HepG2 (cell line): ENCODE data around the gene HNRNPR. TPM values are rescaled to one million over a fixed set of nuclear protein-coding genes. Genes with fewer than 3 reads are reported as not detected.
"Not testable (repeated sequence)": the region's sequence is repeated elsewhere in the genome, so short reads cannot be mapped to it uniquely, and the experiment has no call there.

Experiments used
- ATAC-seq: fragments of 200-7000 bp; cut with Tn5 transposase; 3 replicates; pipeline ENCODE4 v1.9.1; 2020; ENCODE audit warnings: mild to moderate bottlenecking, moderate library complexity
- BruUV-seq: library from RNA; stranded (reverse); fragments of 400-500 nt; replicated peaks from 2 replicates; lab custom pipeline; 2021; lab: Mats Ljungman, UMichigan
- CTCF ChIA-PET: fragments of 300-600 bp; formaldehyde crosslinking; extraction: SDS; loops from one replicate; lab custom pipeline; 2021; ENCODE audit warnings: low total read pairs, inconsistent platforms, low intra/inter-chr PET ratio; lab: Yijun Ruan, JAX
- POLR2A ChIA-PET: fragments of 350-600 bp; sonication (Branson Sonifier 250); formaldehyde crosslinking; loops from one replicate; lab custom pipeline; 2020; ENCODE audit warnings: antibody characterized with exemption, inconsistent platforms; lab: Yijun Ruan, JAX
- DNase-seq: peaks from one replicate; pipeline ENCODE4 v3.0.0-alpha.2; 2015; ENCODE audit warnings: low spot score
- FAIRE-seq: peaks from 3 replicates; lab custom pipeline; 2011; peaks lifted over from hg19 to GRCh38; lab: Jason Lieb, UNC
- H2AFZ ChIP-seq: one replicate; pipeline ENCODE4 v1.6.1; 2011; ENCODE audit warnings: low read length, inconsistent platforms
- H3K27ac ChIP-seq: fragments of 300-600 bp; 3 replicates; pipeline ENCODE4 v1.8.0; 2011; ENCODE audit warnings: mixed run types, mild to moderate bottlenecking, mixed read lengths, low read length, inconsistent platforms; ENCODE audit not compliant: insufficient read depth; ENCODE audit errors: extremely low read length
- H3K27me3 ChIP-seq, 2 experiments: fragments of 200-600 bp in 1 of 2; 2 replicates in 1 of 2; 3 replicates in 1 of 2; pipeline versions ENCODE4 v1.6.0 to v1.8.0; 2011; ENCODE audit warnings: low read length in 2 of 2, mild to moderate bottlenecking in 2 of 2, moderate library complexity in 2 of 2, inconsistent platforms in 1 of 2; ENCODE audit not compliant: insufficient read depth in 2 of 2, control insufficient read depth in 1 of 2
- H3K36me3 ChIP-seq, 2 experiments: fragments of 200-600 bp in 1 of 2; replicated peaks in 1 of 2; 2 replicates in 1 of 2; 3 replicates in 1 of 2; pipeline versions ENCODE4 v1.5.1 to v1.8.0; 2011; ENCODE audit warnings: low read length in 2 of 2, inconsistent platforms in 1 of 2; ENCODE audit not compliant: insufficient read depth in 2 of 2, control insufficient read depth in 1 of 2
- H3K4me1 ChIP-seq: 2 replicates; pipeline ENCODE4 v1.5.1; 2012; ENCODE audit warnings: low read length, inconsistent platforms; ENCODE audit not compliant: insufficient read depth
- H3K4me2 ChIP-seq: 2 replicates; pipeline ENCODE4 v1.6.0; 2011; ENCODE audit warnings: low read depth, low read length, inconsistent platforms
- H3K4me3 ChIP-seq, 3 experiments: fragments of 200-600 bp in 1 of 3; sonication (generic), shearing (Covaris generic) in 1 of 3; replicated peaks in 1 of 3; 2 replicates each; pipeline ENCODE4 v1.5.1; 2011 to 2016; ENCODE audit warnings: low read length in 3 of 3, inconsistent platforms in 2 of 3, low read depth in 2 of 3, mild to moderate bottlenecking in 2 of 3, control low read depth in 1 of 3, mixed read lengths in 1 of 3; ENCODE audit not compliant: insufficient read depth in 1 of 3
- H3K79me2 ChIP-seq: one replicate; pipeline ENCODE4 v1.6.1; 2011; ENCODE audit warnings: low read length, inconsistent platforms; ENCODE audit not compliant: insufficient read depth
- H3K9ac ChIP-seq: 2 replicates; pipeline ENCODE4 v1.6.0; 2011; ENCODE audit warnings: mild to moderate bottlenecking, low read depth, low read length, inconsistent platforms; ENCODE audit not compliant: insufficient read depth
- H3K9me3 ChIP-seq: 2 replicates; pipeline ENCODE4 v1.5.1; 2012; ENCODE audit warnings: mild to moderate bottlenecking, low read length
- H4K20me1 ChIP-seq: 2 replicates; pipeline ENCODE4 v1.6.0; 2011; ENCODE audit warnings: inconsistent platforms, mild to moderate bottlenecking, low read length, moderate library complexity; ENCODE audit not compliant: insufficient read depth
- SYNCRIP ChIP-seq: fragments of 200-400 bp; formaldehyde crosslinking; IDR thresholded peaks from 2 replicates; pipeline ENCODE4 v1.6.1; 2018; ENCODE audit warnings: mild to moderate bottlenecking, low read depth, low read length; ENCODE audit not compliant: insufficient read depth
- U2AF1 ChIP-seq: fragments of 200-400 bp; formaldehyde crosslinking; optimal IDR thresholded peaks from 2 replicates; pipeline ENCODE3; 2017; ENCODE audit warnings: mild to moderate bottlenecking, low read depth, low read length
- WGBS: methylation state at CpG from one replicate; pipeline ENCODE4 v1.1.6; 2017; ENCODE audit warnings: low lambda C conversion rate; 5-methylcytosine and 5-hydroxymethylcytosine counted together
- in situ Hi-C: cut with HindIII; loops from 2 replicates; pipeline ENCODE4 v1.10.0; 2017; ENCODE audit warnings: low pct_unique_long_range_greater_than_20kb; ENCODE audit not compliant: extremely low pct_ligation_motif_present
- intact Hi-C: fragments of 100-400 bp; cut with micrococcal nuclease; formaldehyde crosslinking; loops from one replicate; pipeline ENCODE4 v1.10.0; 2022; ENCODE audit not compliant: unreplicated experiment
- polyA plus RNA-seq, 8 experiments: library from polyadenylated mRNA; depleted of rRNA in 3 of 8; stranded (reverse) in 7 of 8; unstranded in 1 of 8; fragments of >200 nt; fragmentation: Illumina TruSeq in 4 of 8; extraction: Trizol in 4 of 8; gene quantifications; 2 replicates each; pipeline versions ENCODE4 v1.2.1 to v1.2.3, GENCODE V29; 2011 to 2016; ENCODE audit warnings: low read depth in 4 of 8, missing spikeins in 1 of 8, mixed read lengths in 1 of 8; ENCODE audit not compliant: insufficient read depth in 1 of 8
- total RNA-seq, 5 experiments: library from RNA; depleted of rRNA; stranded (reverse); fragments of >200 nt; fragmentation: Illumina TruSeq; extraction: Trizol; gene quantifications; 2 replicates each; pipeline ENCODE4 v1.2.3, GENCODE V29; 2016; ENCODE audit warnings: low read depth in 1 of 5
- TF ChIP-seq, protein P1 (sequence below): sonication (generic); formaldehyde crosslinking; IDR thresholded peaks from 2 replicates; pipeline ENCODE4 v1.4.0; 2020; ENCODE audit warnings: low read depth, mild to moderate bottlenecking, missing genetic modification reagents

The HNRNPR gene
- total and polyA plus RNA-seq, 2 of the 13 experiments (the other 11 are each of a cell fraction or from before 2014, with no cell fraction given) = 133 to 216 TPM

DNA sequence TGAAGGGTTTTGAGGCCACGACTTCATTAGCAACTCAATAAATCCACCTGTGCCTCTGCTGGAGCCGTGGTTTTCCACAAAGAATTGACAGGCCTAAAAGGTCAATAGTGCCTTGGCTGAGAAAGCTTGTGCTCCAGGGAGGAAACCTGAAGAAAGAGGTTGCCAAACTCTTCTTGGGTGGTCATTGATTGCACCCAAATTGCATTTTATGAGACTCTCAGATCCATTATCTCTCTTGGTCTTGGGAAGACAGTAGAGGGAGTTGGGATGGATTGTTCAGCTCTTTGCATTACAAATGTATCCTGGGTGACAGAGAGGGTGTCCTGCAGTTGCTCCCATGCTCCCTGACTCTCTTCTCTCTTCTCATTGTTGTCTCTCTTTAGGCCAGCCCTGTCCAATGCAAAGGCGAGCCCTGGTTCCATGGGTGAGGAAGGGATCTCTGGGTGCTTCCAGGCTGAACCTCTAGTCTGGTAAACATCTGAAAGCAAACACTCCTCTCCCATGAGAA is 80.7 kb downstream of the HNRNPR start (continued):
- TF ChIP-seq, protein P1, sequence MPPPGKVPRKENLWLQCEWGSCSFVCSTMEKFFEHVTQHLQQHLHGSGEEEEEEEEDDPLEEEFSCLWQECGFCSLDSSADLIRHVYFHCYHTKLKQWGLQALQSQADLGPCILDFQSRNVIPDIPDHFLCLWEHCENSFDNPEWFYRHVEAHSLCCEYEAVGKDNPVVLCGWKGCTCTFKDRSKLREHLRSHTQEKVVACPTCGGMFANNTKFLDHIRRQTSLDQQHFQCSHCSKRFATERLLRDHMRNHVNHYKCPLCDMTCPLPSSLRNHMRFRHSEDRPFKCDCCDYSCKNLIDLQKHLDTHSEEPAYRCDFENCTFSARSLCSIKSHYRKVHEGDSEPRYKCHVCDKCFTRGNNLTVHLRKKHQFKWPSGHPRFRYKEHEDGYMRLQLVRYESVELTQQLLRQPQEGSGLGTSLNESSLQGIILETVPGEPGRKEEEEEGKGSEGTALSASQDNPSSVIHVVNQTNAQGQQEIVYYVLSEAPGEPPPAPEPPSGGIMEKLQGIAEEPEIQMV (CRISPR knock-in tag) = no peak
- TF ChIP-seq SYNCRIP (no peak), U2AF1 (no peak)

DNA sequence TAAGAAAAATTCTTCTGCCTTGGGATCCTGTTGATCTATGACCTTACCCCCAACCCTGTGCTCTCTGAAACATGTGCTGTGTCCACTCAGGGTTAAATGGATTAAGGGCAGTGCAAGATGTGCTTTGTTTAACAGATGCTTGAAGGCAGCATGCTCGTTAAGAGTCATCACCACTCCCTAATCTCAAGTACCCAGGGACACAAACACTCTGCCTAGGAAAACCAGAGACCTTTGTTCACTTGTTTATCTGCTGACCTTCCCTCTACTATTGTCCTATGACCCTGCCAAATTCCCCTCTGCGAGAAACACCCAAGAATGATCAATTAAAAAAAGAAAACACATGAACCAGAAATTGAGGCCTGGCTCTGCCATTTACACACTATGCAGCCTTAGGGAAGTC is 86.0 kb downstream of the HNRNPR start:
- ATAC-seq, H3K9me3 ChIP-seq, H3K4me3 ChIP-seq, in situ Hi-C loops, CTCF ChIA-PET, H3K36me3 ChIP-seq, FAIRE-seq, H3K79me2 ChIP-seq, H3K27ac ChIP-seq, H3K4me2 ChIP-seq, intact Hi-C loops, H3K27me3 ChIP-seq, H2AFZ ChIP-seq, H4K20me1 ChIP-seq, BruUV-seq, DNase-seq, H3K9ac ChIP-seq, POLR2A ChIA-PET: not testable (repeated sequence)
- H3K4me1 ChIP-seq = peaks cover 15% of the 10 kb centered on the region
- 4% methylated on average over 1 of the region's 2 CpGs for WGBS

DNA sequence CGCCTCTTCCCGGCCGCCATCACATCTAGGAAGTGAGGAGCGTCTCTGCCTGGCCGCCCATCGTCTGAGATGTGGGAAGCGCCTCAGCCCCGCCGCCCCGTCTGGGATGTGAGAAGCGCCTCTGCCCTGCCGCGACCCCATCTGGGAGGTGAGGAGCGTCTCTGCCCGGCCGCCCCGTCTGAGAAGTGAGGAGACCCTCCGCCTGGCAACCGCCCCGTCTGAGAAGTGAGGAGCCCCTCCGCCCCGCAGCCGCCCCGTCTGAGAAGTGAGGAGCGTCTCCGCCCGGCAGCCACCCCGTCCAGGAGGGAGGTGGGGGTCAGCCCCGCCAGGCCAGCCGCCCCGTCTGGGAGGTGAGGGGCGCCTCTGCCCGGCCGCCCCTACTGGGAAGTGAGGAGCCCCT is 86.7 kb downstream of the HNRNPR start:
- H3K4me1 ChIP-seq = peaks cover 14% of the 10 kb centered on the region
- H3K79me2 ChIP-seq, H3K9ac ChIP-seq, H3K27me3 ChIP-seq, POLR2A ChIA-PET, DNase-seq, H3K9me3 ChIP-seq, H3K4me2 ChIP-seq, intact Hi-C loops, H3K4me3 ChIP-seq, H3K36me3 ChIP-seq, H2AFZ ChIP-seq, H4K20me1 ChIP-seq, H3K27ac ChIP-seq, CTCF ChIA-PET, BruUV-seq, in situ Hi-C loops, FAIRE-seq, ATAC-seq: not testable (repeated sequence)
- WGBS = 95% methylated on average over 4 of the region's 34 CpGs

Other genes starting within 250 kb of the HNRNPR start
- 12.7 and 21.5 TPM in 2 replicates for gene LUZP1, start 175.4 kb downstream of the HNRNPR start, total RNA-seq (2016; rRNA removed; fragmentation: Illumina TruSeq; extraction: Trizol)
- 6.9 and 7.2 TPM in 2 replicates for gene LUZP1, start 175.4 kb downstream of the HNRNPR start, polyA plus RNA-seq (2011; rRNA removed)
- gene HTR1D, start 126.8 kb downstream of the HNRNPR start, total RNA-seq (2016; rRNA removed; fragmentation: Illumina TruSeq; extraction: Trizol) = 0.04 and 0.25 TPM in 2 replicates
- gene HTR1D, start 126.8 kb downstream of the HNRNPR start, polyA plus RNA-seq (2011; rRNA removed) = 0.07 and 0.29 TPM in 2 replicates
- gene ZNF436, start 25.6 kb upstream of the HNRNPR start, total RNA-seq (2016; rRNA removed; fragmentation: Illumina TruSeq; extraction: Trizol) = 9.9 and 12.6 TPM in 2 replicates
- 4.3 TPM in 2 replicates for gene ZNF436, start 25.6 kb upstream of the HNRNPR start, polyA plus RNA-seq (2011; rRNA removed)
- 81.5 and 84.6 TPM in 2 replicates for gene TCEA3, start 80.5 kb upstream of the HNRNPR start, total RNA-seq (2016; rRNA removed; fragmentation: Illumina TruSeq; extraction: Trizol)
- gene TCEA3, start 80.5 kb upstream of the HNRNPR start, polyA plus RNA-seq (2011; rRNA removed) = 55.5 and 57.9 TPM in 2 replicates
- 28.6 and 37.0 TPM in 2 replicates for gene ASAP3, start 139.9 kb upstream of the HNRNPR start, total RNA-seq (2016; rRNA removed; fragmentation: Illumina TruSeq; extraction: Trizol)
- 32.6 and 39.4 TPM in 2 replicates for gene ASAP3, start 139.9 kb upstream of the HNRNPR start, polyA plus RNA-seq (2011; rRNA removed)
- 5.7 and 6.6 TPM in 2 replicates for gene E2F2, start 186.9 kb upstream of the HNRNPR start, total RNA-seq (2016; rRNA removed; fragmentation: Illumina TruSeq; extraction: Trizol)
- 0.50 and 0.65 TPM in 2 replicates for gene E2F2, start 186.9 kb upstream of the HNRNPR start, polyA plus RNA-seq (2011; rRNA removed)
- 67.8 and 115 TPM in 2 replicates for gene ID3, start 215.2 kb upstream of the HNRNPR start, total RNA-seq (2016; rRNA removed; fragmentation: Illumina TruSeq; extraction: Trizol)
- gene ID3, start 215.2 kb upstream of the HNRNPR start, polyA plus RNA-seq (2011; rRNA removed) = 34.9 and 64.8 TPM in 2 replicates